ENCODE measurements around the gene TCF7L1. TPM values are rescaled to one million over a fixed set of nuclear protein-coding genes. Genes with fewer than 3 reads are reported as not detected.

Gene TCF7L1
- total and polyA plus RNA-seq, 2 donors (not counting 3 experiments of a cell fraction or from before 2014, with no cell fraction given), result 9.6 to 17.4 TPM

DNA sequence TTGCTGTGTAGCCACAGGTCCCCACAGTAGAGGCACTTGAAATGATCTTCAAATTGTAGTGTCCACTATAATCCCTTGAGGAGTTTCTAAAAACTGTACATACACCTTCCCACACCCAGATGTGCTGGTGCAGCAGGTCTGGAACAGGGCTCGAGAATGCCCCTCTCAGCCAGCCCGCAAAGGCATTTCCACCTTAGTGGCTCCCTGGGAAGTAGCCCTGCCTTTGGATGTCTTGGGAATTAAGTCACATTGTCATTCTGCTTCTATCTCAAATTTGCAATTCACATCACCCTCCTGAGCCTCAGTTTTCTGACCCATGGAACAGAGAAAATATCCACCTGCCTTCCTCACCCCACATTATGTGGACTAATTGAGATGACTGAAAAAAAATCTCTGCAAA, 44.3 kb upstream of the TCF7L1 start:
- Histone ChIP-seq H3K4me1 (ENCODE audit: control insufficient read depth, extremely low read depth, insufficient read depth, low read length) (no peaks in the 10 kb centered on the region), H3K27me3 (ENCODE audit: control insufficient read depth in 2 of 2, insufficient read depth in 2 of 2, low read length in 2 of 2) (peaks cover 5 to 21% of the 10 kb centered on the region in 2 experiments), H4K20me1 (replicated peaks; ENCODE audit: control insufficient read depth, extremely low read depth, insufficient read depth, low read length) (no peaks in the 10 kb centered on the region), H3K4me3 (replicated peaks in 1 of 3; ENCODE audit: insufficient read depth in 1 of 3, low read depth in 1 of 3, low read length in 3 of 3) (no peak overlapping the region), H3K79me2 (ENCODE audit: control insufficient read depth, insufficient read depth, low read length) (no peaks in the 10 kb centered on the region), H3K36me3 (ENCODE audit: control insufficient read depth in 2 of 2, extremely low read depth in 1 of 2, insufficient read depth in 2 of 2, low read length in 2 of 2) (no peaks in the 10 kb centered on the region), H3K9me1 (replicated peaks; ENCODE audit: control insufficient read depth, extremely low read depth, insufficient read depth, low read length) (no peaks in the 10 kb centered on the region), H3K4me2 (ENCODE audit: insufficient read depth, low read length) (no peak overlapping the region), H3K9me3 (replicated peaks; ENCODE audit: control insufficient read depth, insufficient read depth, low read length) (no peaks in the 10 kb centered on the region), H3K9ac (replicated peaks; ENCODE audit: extremely low read depth, insufficient read depth, low read length) (no peak overlapping the region), H3K27ac (ENCODE audit: insufficient read depth, low read depth, low read length) (no peak overlapping the region), H2AFZ (ENCODE audit: low read depth, low read length) (no peak overlapping the region)
- intact Hi-C loops (cut with micrococcal nuclease), result no loop called here
- TF ChIP-seq GATA2 (IDR thresholded peaks at IDR 0.05; ENCODE audit: insufficient read depth, insufficient read length, low read depth, low read length), result no peak
- TF ChIP-seq, protein P1, sequence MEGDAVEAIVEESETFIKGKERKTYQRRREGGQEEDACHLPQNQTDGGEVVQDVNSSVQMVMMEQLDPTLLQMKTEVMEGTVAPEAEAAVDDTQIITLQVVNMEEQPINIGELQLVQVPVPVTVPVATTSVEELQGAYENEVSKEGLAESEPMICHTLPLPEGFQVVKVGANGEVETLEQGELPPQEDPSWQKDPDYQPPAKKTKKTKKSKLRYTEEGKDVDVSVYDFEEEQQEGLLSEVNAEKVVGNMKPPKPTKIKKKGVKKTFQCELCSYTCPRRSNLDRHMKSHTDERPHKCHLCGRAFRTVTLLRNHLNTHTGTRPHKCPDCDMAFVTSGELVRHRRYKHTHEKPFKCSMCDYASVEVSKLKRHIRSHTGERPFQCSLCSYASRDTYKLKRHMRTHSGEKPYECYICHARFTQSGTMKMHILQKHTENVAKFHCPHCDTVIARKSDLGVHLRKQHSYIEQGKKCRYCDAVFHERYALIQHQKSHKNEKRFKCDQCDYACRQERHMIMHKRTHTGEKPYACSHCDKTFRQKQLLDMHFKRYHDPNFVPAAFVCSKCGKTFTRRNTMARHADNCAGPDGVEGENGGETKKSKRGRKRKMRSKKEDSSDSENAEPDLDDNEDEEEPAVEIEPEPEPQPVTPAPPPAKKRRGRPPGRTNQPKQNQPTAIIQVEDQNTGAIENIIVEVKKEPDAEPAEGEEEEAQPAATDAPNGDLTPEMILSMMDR (IDR thresholded peaks at IDR 0.05; ENCODE audit: extremely low read depth in 1 of 2, insufficient read depth in 1 of 2, low read depth in 1 of 2, low read length in 2 of 2), result no peak
- TF ChIP-seq JUN (IDR thresholded peaks at IDR 0.05; ENCODE audit: borderline replicate concordance, insufficient read depth, insufficient read length, low read depth), result no peak
- ChIA-PET POLR2A (interaction anchor here (0.6 kb wide), 1 partner anchor 251 kb away, joined by 3 read pairs; no protein-coding TSS in a partner anchor), CTCF (interaction anchor here (1.3 to 2.2 kb wide), 2 partner anchors 22 to 211 kb away, joined by 5 to 9 read pairs; no protein-coding TSS in a partner anchor)
- FAIRE-seq, result no peak
- no peak for DNase-seq (ENCODE audit: low read depth, low spot score)
- BruUV-seq (replicated peaks), result no TSS peak
- dilution Hi-C loops (cut with MboI; ENCODE audit: extremely low pct_ligation_motif_present, low sequenced_read_pairs), result no loop called here

DNA sequence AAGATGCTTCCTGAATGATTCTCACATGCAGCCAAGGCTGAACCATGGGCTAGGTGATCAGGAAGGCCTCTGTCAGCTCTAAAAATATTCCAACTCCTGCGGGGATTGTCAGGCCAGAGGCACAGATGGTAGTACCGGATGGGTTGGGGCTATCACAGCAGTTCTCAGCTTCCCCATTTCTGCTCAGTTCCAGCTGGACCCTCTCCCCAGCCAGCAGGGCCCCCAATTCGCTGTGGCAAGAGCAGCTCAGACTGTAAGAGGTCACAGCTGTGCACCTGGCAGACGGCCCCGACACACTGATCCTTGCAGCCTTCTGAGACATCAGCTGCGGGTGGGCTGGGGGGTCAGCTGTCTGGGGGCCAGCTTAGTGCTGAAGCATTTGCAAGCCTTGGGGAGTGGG, 43.6 kb upstream of the TCF7L1 start:
- no peak for DNase-seq (ENCODE audit: low read depth, low spot score)
- ChIA-PET POLR2A (no interaction called here), CTCF (interaction anchor here (1.2 to 2.2 kb wide), 2 partner anchors 22 to 195 kb away, joined by 3 to 9 read pairs; no protein-coding TSS in a partner anchor)
- Histone ChIP-seq H3K4me1 (ENCODE audit: control insufficient read depth, extremely low read depth, insufficient read depth, low read length) (no peaks in the 10 kb centered on the region), H3K27ac (ENCODE audit: insufficient read depth, low read depth, low read length) (no peak overlapping the region), H3K36me3 (ENCODE audit: control insufficient read depth in 2 of 2, extremely low read depth in 1 of 2, insufficient read depth in 2 of 2, low read length in 2 of 2) (no peaks in the 10 kb centered on the region), H3K9me3 (replicated peaks; ENCODE audit: control insufficient read depth, insufficient read depth, low read length) (no peaks in the 10 kb centered on the region), H3K9me1 (replicated peaks; ENCODE audit: control insufficient read depth, extremely low read depth, insufficient read depth, low read length) (no peaks in the 10 kb centered on the region), H2AFZ (ENCODE audit: low read depth, low read length) (no peak overlapping the region), H3K4me3 (replicated peaks in 1 of 3; ENCODE audit: insufficient read depth in 1 of 3, low read depth in 1 of 3, low read length in 3 of 3) (no peak overlapping the region), H4K20me1 (replicated peaks; ENCODE audit: control insufficient read depth, extremely low read depth, insufficient read depth, low read length) (no peaks in the 10 kb centered on the region), H3K4me2 (ENCODE audit: insufficient read depth, low read length) (no peak overlapping the region), H3K9ac (replicated peaks; ENCODE audit: extremely low read depth, insufficient read depth, low read length) (no peak overlapping the region), H3K27me3 (ENCODE audit: control insufficient read depth in 2 of 2, insufficient read depth in 2 of 2, low read length in 2 of 2) (peaks cover 5 to 19% of the 10 kb centered on the region in 2 experiments), H3K79me2 (ENCODE audit: control insufficient read depth, insufficient read depth, low read length) (no peaks in the 10 kb centered on the region)
- FAIRE-seq, result no peak
- BruUV-seq (replicated peaks), result no TSS peak
- dilution Hi-C loops (cut with MboI; ENCODE audit: extremely low pct_ligation_motif_present, low sequenced_read_pairs), result no loop called here
- intact Hi-C loops (cut with micrococcal nuclease), result no loop called here
- TF ChIP-seq POLR2AphosphoS5 (IDR thresholded peaks at IDR 0.05; ENCODE audit: insufficient read depth, low read depth, low read length) (no peak), POLR2A (IDR thresholded peaks at IDR 0.05; ENCODE audit: low read depth, low read length) (no peak), EZH2 (IDR thresholded peaks at IDR 0.05; ENCODE audit: borderline replicate concordance, low read depth, low read length, severe bottlenecking) (no peak), MYC (IDR thresholded peaks at IDR 0.05; ENCODE audit: low read depth, low read length) (no peak), GATA2 (IDR thresholded peaks at IDR 0.05; ENCODE audit: insufficient read depth, insufficient read length, low read depth, low read length) (no peak), JUN (IDR thresholded peaks at IDR 0.05; ENCODE audit: borderline replicate concordance, insufficient read depth, insufficient read length, low read depth) (no peak), FOS (IDR thresholded peaks at IDR 0.05; ENCODE audit: borderline replicate concordance, insufficient read depth, low read length) (no peak)
- TF ChIP-seq, protein P2, sequence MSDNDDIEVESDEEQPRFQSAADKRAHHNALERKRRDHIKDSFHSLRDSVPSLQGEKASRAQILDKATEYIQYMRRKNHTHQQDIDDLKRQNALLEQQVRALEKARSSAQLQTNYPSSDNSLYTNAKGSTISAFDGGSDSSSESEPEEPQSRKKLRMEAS (IDR thresholded peaks at IDR 0.05; ENCODE audit: insufficient read depth, insufficient read length), result no peak
- TF ChIP-seq, protein P1 (IDR thresholded peaks at IDR 0.05; ENCODE audit: extremely low read depth in 1 of 2, insufficient read depth in 1 of 2, low read depth in 1 of 2, low read length in 2 of 2), result no peak

Data from endothelial cell of umbilical vein (primary cell).